ENCODE data around the gene GNA15.
A peak's percentile ranks its signal among the peaks of the same experiment; 100 is the strongest.

GNA15 gene

GRCh38 chr19:3149089-3149488, 13.3 kb downstream of the GNA15 start:
- H3K4me3 ChIP-seq (ENCODE audit: low read depth, low read length): no peak overlapping the region
- no peaks in the 10 kb centered on the region for H3K36me3 ChIP-seq

GRCh38 chr19:3149526-3150505, 14.0 kb downstream of the GNA15 start:
- TF ChIP-seq CTCF (IDR thresholded peaks at IDR 0.05; ENCODE audit: low read depth, low read length): no peak
- no peaks in the 10 kb centered on the region; the same call in 1 of the 2 replicates for H3K27me3 ChIP-seq
- no peaks in the 10 kb centered on the region for H3K36me3 ChIP-seq
- H3K4me1 ChIP-seq: no peaks in the 10 kb centered on the region
- no peak for DNase-seq
- H3K4me3 ChIP-seq (ENCODE audit: low read depth, low read length): peak overlapping the region; percentile 33
- no peaks in the 10 kb centered on the region for H3K9me3 ChIP-seq

More at GRCh38 chr19:3149089-3149488, 13.3 kb downstream of the GNA15 start:
- Histone ChIP-seq H3K27me3 (no peaks in the 10 kb centered on the region; the same call in 1 of the 2 replicates), H3K9me3 (no peaks in the 10 kb centered on the region), H3K4me1 (no peaks in the 10 kb centered on the region)
- no peak for TF ChIP-seq CTCF (IDR thresholded peaks at IDR 0.05; ENCODE audit: low read depth, low read length)
- no peak for DNase-seq

GRCh38 chr19:3150739-3151329, 15.0 kb downstream of the GNA15 start:
- no peaks in the 10 kb centered on the region for H3K36me3 ChIP-seq

GRCh38 chr19:3151563-3152418, 16.0 kb downstream of the GNA15 start:
- DNase-seq: no peak
- Histone ChIP-seq H3K27me3 (no peaks in the 10 kb centered on the region; the same call in 1 of the 2 replicates), H3K9me3 (no peaks in the 10 kb centered on the region), H3K4me1 (no peaks in the 10 kb centered on the region), H3K4me3 (ENCODE audit: low read depth, low read length) (no peak overlapping the region), H3K36me3 (no peaks in the 10 kb centered on the region)
- TF ChIP-seq CTCF (IDR thresholded peaks at IDR 0.05; ENCODE audit: low read depth, low read length): no peak

More at GRCh38 chr19:3150739-3151329, 15.0 kb downstream of the GNA15 start:
- DNase-seq: no peak
- Histone ChIP-seq H3K4me1 (no peaks in the 10 kb centered on the region), H3K9me3 (no peaks in the 10 kb centered on the region), H3K4me3 (ENCODE audit: low read depth, low read length) (no peak overlapping the region), H3K27me3 (no peaks in the 10 kb centered on the region; the same call in 1 of the 2 replicates)
- TF ChIP-seq CTCF (IDR thresholded peaks at IDR 0.05; ENCODE audit: low read depth, low read length): no peak

- no peak for TF ChIP-seq CTCF (IDR thresholded peaks at IDR 0.05; ENCODE audit: low read depth, low read length)
- Histone ChIP-seq H3K36me3 (no peaks in the 10 kb centered on the region), H3K27me3 (no peaks in the 10 kb centered on the region; the same call in 1 of the 2 replicates), H3K4me1 (no peaks in the 10 kb centered on the region), H3K9me3 (no peaks in the 10 kb centered on the region), H3K4me3 (ENCODE audit: low read depth, low read length) (no peak overlapping the region)
- DNase-seq: no peak
Observed at GRCh38 chr19:3152419-3152780, 16.6 kb downstream of the GNA15 start.
